Fibroblast of pulmonary artery (primary cell): ENCODE measurements around the gene FIGLA.

Experiments
- DNase-seq: peaks from one replicate; pipeline ENCODE4 v3.0.0-alpha.2; 2010; ENCODE audit warnings: low read depth
- H3K4me3 ChIP-seq: replicated peaks from 2 replicates; pipeline ENCODE4 v1.5.1; 2011; ENCODE audit warnings: low read depth, mild to moderate bottlenecking, control low read depth, low read length, moderate library complexity
- TF ChIP-seq, protein P1 (sequence below): IDR thresholded peaks from 2 replicates; pipeline ENCODE4 v1.5.1; 2011; ENCODE audit warnings: mild to moderate bottlenecking, control low read depth, low read length, inconsistent platforms; ENCODE audit errors: missing control alignments

Gene FIGLA

DNA sequence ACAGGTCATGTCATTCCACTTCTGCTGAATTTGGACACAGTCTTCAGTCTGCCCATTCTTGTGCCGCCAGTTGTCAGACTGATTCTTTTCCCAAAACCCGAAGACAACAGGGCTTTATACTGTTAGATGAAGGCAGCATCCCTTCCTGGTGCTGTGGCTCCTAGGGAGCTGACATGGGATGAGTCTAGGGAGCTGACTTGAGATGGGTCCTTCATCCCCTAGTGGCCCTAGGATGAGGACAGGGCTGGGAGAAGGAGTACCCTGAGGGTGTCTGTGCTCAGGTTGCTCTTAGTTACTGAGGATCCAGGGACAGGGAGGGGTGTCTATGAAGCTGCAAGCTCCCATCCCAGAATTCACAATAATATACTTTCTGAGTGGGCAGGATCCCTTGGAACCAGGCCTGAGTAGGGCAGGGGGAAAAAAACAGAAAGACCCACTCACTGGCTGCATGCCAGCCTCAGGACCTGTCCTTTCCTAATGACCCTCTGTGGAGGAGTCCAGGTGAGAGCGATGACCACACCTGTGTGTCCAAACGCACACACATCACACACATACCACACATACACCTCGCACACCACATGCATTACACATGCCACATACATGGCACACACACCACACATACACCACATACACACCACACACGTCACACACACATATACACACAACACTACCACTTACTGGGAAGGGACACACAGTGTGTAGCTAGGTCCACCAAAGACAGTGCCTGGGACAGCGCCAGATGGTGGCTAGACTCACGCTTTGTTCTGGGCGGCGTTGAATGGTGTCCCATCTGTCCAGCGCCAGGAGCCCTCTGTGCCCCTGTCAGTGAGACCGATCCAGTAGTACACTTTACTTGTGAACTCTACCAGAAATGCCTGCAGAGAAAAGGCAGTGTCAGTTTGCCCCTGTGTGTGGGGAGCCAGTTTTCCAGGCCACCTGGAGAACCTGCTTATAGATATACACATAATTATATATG lies 18.8 kb upstream of the FIGLA start:
- no peak for DNase-seq
- TF ChIP-seq, protein P1, sequence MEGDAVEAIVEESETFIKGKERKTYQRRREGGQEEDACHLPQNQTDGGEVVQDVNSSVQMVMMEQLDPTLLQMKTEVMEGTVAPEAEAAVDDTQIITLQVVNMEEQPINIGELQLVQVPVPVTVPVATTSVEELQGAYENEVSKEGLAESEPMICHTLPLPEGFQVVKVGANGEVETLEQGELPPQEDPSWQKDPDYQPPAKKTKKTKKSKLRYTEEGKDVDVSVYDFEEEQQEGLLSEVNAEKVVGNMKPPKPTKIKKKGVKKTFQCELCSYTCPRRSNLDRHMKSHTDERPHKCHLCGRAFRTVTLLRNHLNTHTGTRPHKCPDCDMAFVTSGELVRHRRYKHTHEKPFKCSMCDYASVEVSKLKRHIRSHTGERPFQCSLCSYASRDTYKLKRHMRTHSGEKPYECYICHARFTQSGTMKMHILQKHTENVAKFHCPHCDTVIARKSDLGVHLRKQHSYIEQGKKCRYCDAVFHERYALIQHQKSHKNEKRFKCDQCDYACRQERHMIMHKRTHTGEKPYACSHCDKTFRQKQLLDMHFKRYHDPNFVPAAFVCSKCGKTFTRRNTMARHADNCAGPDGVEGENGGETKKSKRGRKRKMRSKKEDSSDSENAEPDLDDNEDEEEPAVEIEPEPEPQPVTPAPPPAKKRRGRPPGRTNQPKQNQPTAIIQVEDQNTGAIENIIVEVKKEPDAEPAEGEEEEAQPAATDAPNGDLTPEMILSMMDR = no peak
- no peak overlapping the region for H3K4me3 ChIP-seq

DNA sequence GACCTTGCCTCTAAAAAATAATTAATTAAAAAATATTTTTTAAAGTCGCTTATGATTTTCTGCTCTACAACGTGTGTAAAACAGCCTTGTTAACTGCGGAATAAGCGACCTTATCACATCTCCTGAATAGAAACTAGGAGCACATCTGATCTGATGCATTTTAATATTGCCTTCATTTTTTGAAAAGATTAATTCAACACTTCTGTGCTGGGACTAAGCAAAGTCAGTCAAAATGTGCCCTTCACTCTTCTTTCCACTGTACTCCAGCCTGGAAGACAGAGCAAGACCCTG lies 17.3 kb upstream of the FIGLA start:
- TF ChIP-seq, protein P1 = no peak
- DNase-seq = no peak
- no peak overlapping the region for H3K4me3 ChIP-seq

GRCh38 chr2:70807102-70807827 lies 16.8 kb upstream of the FIGLA start:
- DNase-seq = no peak
- no peak overlapping the region for H3K4me3 ChIP-seq
- TF ChIP-seq, protein P1 = no peak

DNA sequence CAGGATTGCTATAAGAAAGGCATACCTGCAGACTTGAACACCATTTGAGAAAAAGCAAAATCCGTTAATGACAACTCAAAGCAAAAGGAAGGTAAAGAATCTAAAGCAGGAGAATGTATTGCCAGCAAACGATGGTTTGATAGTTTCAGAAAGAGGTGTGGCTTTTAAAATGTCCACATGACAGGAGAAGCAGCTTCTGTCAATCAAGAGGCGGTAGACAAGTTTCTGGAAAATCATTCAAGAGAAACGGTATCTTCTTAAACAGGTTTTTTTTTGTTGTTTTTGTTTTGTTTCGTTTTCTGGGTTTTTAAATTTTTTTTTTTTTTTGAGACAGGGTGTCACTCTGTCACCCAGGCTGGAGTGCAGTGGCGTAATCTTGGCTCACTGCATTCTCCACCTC lies 16.2 kb upstream of the FIGLA start:
- no peak for DNase-seq
- TF ChIP-seq, protein P1 = no peak

DNA sequence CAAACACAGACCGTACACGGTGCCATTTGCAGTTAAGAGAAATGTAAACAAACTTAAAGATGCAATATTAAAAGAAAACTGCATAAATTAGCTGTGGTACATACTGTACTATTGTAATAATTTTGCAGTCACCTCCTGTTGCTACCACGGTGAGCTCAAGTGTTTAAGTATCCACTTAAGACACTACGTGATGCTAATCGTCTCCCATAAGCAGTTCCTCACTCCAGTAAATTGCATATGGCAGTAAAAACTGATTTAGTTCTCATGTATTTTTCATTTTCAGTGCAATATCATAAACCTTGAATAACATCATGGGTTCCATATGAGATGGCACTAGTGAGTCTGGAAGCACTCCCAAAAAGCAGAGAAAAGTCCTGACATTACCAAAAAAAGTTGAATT lies 15.6 kb upstream of the FIGLA start:
- TF ChIP-seq, protein P1 = no peak
- no peak for DNase-seq

More for the DNA sequence above, 16.2 kb upstream of the FIGLA start:
- no peak overlapping the region for H3K4me3 ChIP-seq

DNA sequence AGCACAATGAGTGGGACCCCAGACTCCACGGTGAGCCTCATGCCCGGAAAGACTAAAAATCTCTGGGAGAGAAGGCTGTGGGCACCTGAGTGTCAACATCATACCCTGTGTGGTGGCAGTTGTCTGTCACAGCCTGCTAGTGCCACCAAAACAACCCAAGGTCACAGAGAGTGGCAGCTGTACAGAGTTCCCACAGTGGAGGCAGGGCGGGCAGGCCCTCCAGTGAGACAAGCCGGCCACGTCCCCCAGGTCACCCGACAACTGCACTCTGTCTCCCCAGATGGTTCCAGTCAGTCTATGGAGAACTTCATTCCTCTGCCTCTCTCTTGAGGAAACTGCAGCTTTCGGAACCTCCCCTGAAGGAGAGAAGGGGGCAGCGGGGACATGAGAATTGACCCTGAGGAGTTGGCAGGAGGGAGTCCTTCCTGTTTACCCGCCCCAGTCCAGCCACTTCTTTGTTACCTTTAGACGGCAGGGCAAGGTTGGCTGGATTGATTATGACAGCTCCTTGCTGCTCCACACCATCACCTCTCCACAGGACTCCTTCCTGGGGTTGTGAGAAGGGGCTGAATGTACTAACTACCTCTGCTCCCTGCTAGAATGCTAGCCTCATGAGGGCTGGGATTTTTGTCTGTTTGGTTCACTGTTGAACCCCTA lies 11.3 kb upstream of the FIGLA start:
- TF ChIP-seq, protein P1 = no peak
- no peak for DNase-seq
- H3K4me3 ChIP-seq = no peak overlapping the region

More for the DNA sequence above, 15.6 kb upstream of the FIGLA start:
- no peak overlapping the region for H3K4me3 ChIP-seq
